Coronary artery (tissue), 2 donors: ENCODE data around the gene RAB30.

Source experiments
- DNase-seq: peaks from one replicate; pipeline ENCODE4 v3.0.0-alpha.2; 2017; ENCODE audit warnings: low spot score
- H3K27ac ChIP-seq, 2 donors: fragments of 200-600 bp; sonication (generic); one replicate each; pipeline ENCODE4 v1.5.1; 2016 to 2019
- H3K4me3 ChIP-seq: fragments of 200-600 bp; sonication (generic); 2 replicates; pipeline ENCODE4 v1.5.1; 2016; ENCODE audit warnings: mild to moderate bottlenecking, moderate library complexity
- TF ChIP-seq, protein P1 (sequence below): fragments of 200-600 bp; sonication (generic); IDR thresholded peaks from one replicate; pipeline ENCODE4 v1.5.1; 2019; ENCODE audit warnings: antibody characterized with exemption

Gene RAB30

DNA sequence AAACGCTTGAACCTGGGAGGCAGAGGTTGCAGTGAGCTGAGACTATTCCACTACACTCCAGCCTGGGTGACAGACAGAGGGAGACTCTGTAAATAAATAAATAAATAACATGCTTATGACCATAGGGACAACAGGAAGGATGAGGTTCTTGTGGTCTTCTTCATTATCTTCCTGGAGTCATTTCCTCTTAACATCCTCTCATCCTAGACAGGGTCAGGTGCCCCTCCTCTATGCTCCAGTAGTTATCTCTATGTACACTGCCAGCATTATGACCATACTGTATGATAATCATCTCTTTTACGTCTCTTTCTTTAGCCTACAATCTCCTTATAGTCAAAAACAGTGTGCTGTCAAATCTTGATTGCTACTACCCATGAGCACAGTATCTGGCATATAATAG lies 17.7 kb downstream of the RAB30 start:
- Histone ChIP-seq H3K27ac (no peak overlapping the region), H3K4me3 (no peak overlapping the region)
- no peak for DNase-seq
- TF ChIP-seq, protein P1, sequence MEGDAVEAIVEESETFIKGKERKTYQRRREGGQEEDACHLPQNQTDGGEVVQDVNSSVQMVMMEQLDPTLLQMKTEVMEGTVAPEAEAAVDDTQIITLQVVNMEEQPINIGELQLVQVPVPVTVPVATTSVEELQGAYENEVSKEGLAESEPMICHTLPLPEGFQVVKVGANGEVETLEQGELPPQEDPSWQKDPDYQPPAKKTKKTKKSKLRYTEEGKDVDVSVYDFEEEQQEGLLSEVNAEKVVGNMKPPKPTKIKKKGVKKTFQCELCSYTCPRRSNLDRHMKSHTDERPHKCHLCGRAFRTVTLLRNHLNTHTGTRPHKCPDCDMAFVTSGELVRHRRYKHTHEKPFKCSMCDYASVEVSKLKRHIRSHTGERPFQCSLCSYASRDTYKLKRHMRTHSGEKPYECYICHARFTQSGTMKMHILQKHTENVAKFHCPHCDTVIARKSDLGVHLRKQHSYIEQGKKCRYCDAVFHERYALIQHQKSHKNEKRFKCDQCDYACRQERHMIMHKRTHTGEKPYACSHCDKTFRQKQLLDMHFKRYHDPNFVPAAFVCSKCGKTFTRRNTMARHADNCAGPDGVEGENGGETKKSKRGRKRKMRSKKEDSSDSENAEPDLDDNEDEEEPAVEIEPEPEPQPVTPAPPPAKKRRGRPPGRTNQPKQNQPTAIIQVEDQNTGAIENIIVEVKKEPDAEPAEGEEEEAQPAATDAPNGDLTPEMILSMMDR, result no peak

DNA sequence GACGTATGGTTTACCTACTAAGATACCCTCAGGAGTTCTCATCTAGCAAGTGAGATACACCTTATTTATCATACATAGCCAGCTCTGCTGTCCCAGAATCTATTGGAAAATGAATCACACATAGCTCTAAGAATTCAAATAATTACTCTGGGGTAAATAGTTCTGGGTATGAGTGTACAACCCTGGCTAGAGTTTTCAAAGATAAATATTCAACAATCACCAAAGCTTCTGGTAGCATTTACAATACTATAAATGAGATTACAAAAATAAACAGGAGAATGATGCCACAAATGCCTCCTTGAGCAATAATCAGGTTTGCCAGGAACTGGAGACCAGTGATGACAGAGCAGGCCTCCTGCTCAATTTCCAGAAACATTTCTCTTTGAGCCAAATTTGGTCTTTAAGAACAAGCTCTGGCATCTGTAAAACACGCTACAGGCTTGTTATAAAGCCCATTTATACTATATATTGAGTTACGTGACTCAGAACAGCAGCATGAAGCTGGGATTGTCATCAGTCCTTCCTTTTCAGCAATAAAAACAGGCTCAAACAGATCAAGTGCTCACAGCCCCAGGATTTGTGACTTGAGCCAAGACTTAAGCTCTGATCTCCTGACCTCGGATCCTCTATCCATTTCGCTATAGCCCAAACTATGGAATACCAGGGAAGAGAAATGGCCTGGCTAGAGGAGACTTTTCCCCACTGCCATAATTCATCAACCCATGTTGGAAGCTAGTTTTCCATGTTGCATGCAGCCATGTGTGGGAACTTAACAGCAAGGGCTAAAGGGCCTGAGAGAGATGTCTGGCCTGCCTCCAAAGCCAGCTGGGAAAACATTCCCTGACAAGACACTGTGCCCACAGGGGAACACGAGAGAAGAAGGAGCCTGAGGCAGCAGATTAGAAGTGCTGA lies 19.7 kb downstream of the RAB30 start:
- peak overlapping the region; percentile 5 for H3K4me3 ChIP-seq
- DNase-seq, result no peak
- TF ChIP-seq, protein P1, result no peak
- H3K27ac ChIP-seq, result peak overlapping the region; percentile 51 to 86

DNA sequence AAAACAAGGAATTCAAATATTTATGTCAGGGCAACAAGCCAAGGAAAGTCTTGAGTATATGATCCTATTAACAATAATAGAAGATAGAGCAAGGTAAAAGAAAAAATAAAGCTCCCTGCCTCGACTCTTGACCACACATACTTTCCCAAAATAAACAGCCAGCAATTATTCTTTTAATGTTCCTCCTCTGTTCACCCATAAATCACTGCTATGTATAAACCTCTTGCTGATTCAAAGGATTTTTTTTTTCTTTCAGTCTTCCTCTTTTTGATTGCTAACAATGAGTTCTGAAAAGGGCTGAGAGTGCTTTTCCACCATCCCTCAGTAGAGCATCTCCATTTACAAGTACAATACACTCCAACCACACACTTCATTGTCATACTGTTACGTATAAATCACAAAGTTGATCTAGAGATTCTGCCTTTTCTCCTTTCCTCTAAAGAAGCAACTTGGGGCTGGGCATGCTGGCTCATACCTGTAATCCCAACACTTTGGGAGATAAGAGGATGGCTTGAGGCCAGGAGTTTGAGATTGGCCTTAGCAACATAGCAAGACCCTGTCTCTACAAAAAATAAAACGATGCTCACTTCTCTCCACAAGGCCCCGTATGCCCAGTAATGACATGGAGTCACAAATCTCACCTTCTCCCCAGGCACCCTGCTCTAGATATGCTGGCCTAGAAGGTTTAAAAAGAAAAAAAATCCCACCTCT lies 24.0 kb downstream of the RAB30 start:
- Histone ChIP-seq H3K4me3 (no peak overlapping the region), H3K27ac (no peak overlapping the region)
- TF ChIP-seq, protein P1, result no peak
- no peak for DNase-seq

DNA sequence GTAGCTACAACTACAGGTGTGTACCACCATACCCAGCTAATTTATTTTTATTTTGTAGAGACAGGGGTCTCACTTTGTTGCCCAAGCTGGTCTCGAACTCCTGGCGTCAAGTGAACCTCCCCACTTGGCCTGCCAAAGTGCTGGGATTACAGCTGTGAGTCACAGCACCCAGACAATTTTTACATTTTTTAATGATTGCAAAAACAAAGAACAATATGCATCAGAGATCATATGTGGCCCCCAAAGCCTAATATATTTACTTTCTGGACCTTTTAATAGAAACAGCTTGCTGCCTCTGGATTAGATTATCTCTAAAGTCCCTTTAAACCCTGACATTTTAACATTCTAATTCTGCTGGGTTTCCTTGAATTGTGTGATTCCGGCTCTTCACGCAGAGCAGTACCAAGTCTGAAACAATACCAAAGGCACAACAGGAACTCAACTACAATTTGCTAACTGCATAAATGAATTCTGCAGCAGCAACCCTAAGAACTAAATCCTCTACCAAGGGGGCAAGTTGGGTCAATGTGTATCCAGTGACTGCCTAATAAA lies 25.0 kb downstream of the RAB30 start:
- no peak overlapping the region for H3K4me3 ChIP-seq
- TF ChIP-seq, protein P1, result no peak
- DNase-seq, result no peak
- H3K27ac ChIP-seq, result no peak overlapping the region

DNA sequence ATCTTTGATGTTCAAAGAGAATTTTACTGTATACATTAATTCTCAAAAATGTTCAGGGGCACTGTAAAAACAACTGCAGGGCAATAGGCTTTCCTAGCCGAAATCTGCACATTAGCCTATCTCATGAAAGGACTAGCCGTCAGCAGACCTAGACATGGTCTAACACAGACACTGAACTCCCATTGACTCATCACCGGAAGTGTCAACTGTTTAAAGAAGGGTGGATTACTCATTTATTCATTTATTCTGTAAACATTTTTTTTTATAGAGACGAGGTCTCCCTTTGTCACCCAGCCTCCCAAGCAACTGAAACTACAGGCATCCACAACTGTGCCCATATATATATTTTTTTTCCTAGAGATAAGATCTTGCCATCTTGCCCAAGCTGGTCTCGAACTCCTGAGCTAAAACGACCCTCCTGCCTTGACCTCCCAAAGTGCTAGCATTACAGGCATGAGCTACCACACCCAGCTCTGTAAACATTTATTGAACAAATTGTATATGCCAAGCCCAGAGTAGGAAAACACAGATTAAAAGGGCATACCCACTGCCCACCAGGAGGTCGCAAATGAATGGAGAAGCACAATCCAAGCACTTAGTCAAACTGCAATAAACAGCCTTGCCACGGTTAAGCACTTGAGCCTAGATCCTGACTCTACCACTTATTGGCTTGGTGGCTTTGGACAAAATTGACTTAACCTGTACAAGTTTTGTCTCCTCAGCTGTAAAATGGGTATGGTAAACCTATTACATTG lies 26.6 kb downstream of the RAB30 start:
- H3K4me3 ChIP-seq, result no peak overlapping the region
- H3K27ac ChIP-seq, result no peak overlapping the region
- DNase-seq, result no peak
- TF ChIP-seq, protein P1, result no peak

DNA sequence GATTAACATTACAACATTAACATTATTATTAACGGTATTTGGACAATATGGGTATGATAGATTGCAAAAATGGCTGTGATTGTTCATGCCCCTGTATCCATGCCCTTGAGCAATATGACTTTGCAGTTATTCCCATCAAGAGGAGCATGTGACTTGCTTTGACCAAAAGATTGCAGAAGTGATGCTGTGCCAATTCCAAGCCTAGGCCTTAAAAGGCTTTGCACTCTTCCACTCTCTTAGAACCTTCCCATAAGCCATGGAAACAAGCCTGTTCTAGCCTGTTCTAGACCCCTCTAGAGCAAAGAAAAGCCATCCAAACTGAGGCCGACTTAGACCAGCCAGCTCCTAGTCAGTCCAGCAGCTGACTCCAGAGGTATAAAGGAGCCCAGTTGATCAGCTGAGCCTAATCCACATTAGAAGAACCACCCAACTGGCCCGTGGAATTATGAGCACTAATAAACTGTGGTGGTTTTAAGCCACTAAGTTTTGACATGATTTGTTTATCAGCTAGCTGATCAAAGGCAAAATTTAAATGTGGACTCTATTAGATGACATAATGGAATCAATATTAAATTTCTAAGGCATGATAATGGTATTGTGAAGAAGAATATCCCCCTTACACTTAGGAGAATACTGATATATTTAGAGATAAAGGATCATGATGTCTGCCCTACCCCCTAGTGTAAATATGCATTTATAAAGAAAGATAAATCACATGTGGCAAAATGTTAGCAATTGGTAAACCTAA lies 28.6 kb downstream of the RAB30 start:
- TF ChIP-seq, protein P1, result no peak
- Histone ChIP-seq H3K4me3 (no peak overlapping the region), H3K27ac (no peak overlapping the region)
- DNase-seq, result no peak
